ENCODE data around the gene ALDH1A3.

ALDH1A3 gene

DNA sequence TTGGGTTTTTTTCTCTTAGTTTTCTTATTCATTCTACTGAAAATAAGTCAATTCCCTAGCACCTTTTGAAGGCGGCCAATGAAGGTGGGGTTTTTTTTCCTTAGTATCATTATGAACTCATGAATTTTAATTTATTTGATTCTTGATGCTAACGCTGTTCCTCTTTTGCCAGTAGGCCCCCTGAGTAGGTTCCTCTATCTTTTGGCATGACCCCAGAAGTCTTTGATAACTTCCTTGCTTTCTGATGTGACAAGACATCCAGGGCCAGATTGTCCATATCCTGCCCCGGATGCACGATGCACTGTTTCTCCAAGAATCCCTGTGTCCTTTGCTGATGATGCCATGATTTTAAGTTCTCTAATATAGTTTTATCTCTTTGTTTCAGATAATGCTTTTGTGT lies 60.2 kb downstream of the ALDH1A3 start:
- no peaks in the 10 kb centered on the region for H3K4me1 Mint-ChIP-seq (ENCODE audit: low read depth in 2 of 2)
- H3K27ac Mint-ChIP-seq: no peak overlapping the region
- peaks cover 0 to 6% of the 10 kb centered on the region in 2 donors for H3K27me3 Mint-ChIP-seq
- DNase-seq (no peak), ATAC-seq (replicated peaks) (no peak)
- no peaks in the 10 kb centered on the region for H3K36me3 Mint-ChIP-seq (ENCODE audit: insufficient read depth)
- no peaks in the 10 kb centered on the region for H3K9me3 Mint-ChIP-seq
- no peak overlapping the region for H3K4me3 Mint-ChIP-seq

DNA sequence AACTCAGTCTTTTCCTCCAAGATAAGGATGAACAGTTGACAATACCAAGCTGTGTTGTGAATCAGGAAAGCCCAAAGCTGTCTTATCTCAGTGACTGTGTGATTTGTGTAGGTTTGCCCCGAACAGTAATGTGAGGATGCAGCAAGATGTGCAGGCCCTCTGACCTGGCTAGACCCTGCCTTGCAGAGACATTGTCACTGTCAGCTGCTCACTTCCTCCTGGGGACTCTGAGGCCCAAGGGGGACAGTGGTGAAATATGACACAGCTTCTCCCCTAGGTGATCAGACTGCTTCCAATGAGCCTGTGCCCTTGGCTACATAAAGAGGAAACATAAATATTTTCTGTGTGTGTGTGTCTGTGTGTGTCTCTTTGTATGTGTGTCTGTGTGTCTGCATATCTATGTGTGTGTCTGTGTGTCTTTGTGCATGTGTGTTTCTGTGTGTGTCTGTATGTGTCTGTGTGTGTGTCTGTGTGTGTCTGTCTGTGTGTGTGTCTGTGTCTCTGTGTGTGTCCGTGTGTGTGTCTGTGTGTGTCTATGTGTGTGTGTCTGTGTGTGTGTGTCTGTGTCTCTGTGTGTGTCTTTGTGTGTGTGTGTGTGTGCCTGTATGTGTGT lies 61.2 kb downstream of the ALDH1A3 start:
- Mint-ChIP-seq H3K36me3 (ENCODE audit: insufficient read depth) (no peaks in the 10 kb centered on the region), H3K4me1 (ENCODE audit: low read depth in 2 of 2) (no peaks in the 10 kb centered on the region), H3K27me3 (no peaks in the 10 kb centered on the region), H3K4me3 (no peak overlapping the region), H3K9me3 (no peaks in the 10 kb centered on the region), H3K27ac (no peak overlapping the region)
- ATAC-seq (replicated peaks) (peak; percentile 39), DNase-seq (no peak)

DNA sequence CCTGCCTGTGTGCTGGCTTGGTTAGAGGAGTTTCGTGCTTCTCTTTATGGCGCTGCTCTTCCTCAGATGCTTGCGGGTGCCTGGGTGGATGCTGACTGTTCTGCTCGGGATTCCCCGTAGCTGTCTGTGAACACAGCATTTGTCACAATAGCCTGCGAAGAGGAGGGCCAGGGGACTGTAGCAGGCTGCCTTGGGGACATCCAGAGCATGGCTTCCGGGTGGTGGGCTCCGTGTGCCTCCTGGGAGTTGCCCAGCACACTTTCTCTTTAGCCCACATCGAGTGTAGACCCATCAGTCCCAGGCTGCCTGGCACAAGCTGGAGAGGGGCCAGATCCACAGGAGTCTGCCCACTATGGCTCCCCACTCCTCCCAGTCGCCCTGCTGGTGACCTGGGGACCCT lies 61.9 kb downstream of the ALDH1A3 start:
- ATAC-seq (replicated peaks): no peak
- no peak for DNase-seq
- Mint-ChIP-seq H3K4me1 (ENCODE audit: low read depth in 2 of 2) (no peaks in the 10 kb centered on the region), H3K27ac (no peak overlapping the region), H3K36me3 (ENCODE audit: insufficient read depth) (no peaks in the 10 kb centered on the region), H3K9me3 (no peaks in the 10 kb centered on the region), H3K4me3 (no peak overlapping the region), H3K27me3 (no peaks in the 10 kb centered on the region)

GRCh38 chr15:100942656-100943425 lies 63.2 kb downstream of the ALDH1A3 start:
- no peaks in the 10 kb centered on the region for H3K36me3 Mint-ChIP-seq (ENCODE audit: insufficient read depth)
- H3K4me3 Mint-ChIP-seq: no peak overlapping the region
- H3K9me3 Mint-ChIP-seq: no peaks in the 10 kb centered on the region
- DNase-seq (no peak), ATAC-seq (replicated peaks) (no peak)
- no peaks in the 10 kb centered on the region for H3K4me1 Mint-ChIP-seq (ENCODE audit: low read depth in 2 of 2)
- peaks cover 5 to 7% of the 10 kb centered on the region in 2 donors for H3K27me3 Mint-ChIP-seq
- H3K27ac Mint-ChIP-seq: no peak overlapping the region

DNA sequence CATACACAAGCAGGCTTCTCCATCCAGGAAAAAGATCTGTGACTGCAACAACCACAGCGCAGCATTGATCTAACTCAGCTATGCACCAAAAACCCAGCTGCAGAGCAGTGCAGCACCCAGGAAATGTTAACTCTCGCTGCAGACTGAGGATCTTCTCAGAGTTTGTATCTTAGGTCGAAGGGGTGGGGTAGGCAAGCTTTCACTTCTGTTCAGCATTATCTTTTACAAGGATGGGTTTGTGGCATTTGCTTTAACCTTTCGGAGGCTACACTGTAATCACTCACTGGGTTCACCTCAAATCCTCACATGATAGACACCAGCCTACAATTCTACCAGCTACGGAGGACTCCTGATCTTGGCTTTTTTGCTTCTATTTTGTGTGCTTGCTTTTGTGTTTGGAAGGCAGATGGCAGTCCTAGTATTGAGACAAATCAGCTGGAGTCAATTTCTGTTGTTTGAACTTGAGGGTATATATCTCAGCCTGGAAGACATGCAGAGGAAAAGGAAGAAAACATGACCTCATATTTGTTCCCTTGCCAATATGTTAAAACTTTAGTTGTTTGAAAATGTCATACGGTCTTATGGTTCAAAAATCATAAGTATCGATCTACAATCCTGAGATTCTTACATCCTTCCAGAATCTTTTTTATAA lies 64.7 kb downstream of the ALDH1A3 start:
- Mint-ChIP-seq H3K9me3 (no peaks in the 10 kb centered on the region), H3K36me3 (ENCODE audit: insufficient read depth) (no peaks in the 10 kb centered on the region), H3K4me1 (ENCODE audit: low read depth in 2 of 2) (peaks cover 0 to 1% of the 10 kb centered on the region in 2 donors), H3K27me3 (peaks cover 17 to 21% of the 10 kb centered on the region in 2 donors), H3K4me3 (no peak overlapping the region), H3K27ac (no peak overlapping the region)
- DNase-seq: no peak
- no peak for ATAC-seq (replicated peaks)

- no peak for DNase-seq
- no peak overlapping the region for H3K27ac Mint-ChIP-seq
- ATAC-seq (replicated peaks): no peak
- no peaks in the 10 kb centered on the region for H3K9me3 Mint-ChIP-seq
- H3K4me1 Mint-ChIP-seq (ENCODE audit: low read depth in 2 of 2): peaks cover 0 to 1% of the 10 kb centered on the region in 2 donors
- no peak overlapping the region for H3K4me3 Mint-ChIP-seq
- H3K36me3 Mint-ChIP-seq (ENCODE audit: insufficient read depth): no peaks in the 10 kb centered on the region
- H3K27me3 Mint-ChIP-seq: peaks cover 17 to 27% of the 10 kb centered on the region in 2 donors
Measured at GRCh38 chr15:100944986-100945385, 65.4 kb downstream of the ALDH1A3 start.

DNA sequence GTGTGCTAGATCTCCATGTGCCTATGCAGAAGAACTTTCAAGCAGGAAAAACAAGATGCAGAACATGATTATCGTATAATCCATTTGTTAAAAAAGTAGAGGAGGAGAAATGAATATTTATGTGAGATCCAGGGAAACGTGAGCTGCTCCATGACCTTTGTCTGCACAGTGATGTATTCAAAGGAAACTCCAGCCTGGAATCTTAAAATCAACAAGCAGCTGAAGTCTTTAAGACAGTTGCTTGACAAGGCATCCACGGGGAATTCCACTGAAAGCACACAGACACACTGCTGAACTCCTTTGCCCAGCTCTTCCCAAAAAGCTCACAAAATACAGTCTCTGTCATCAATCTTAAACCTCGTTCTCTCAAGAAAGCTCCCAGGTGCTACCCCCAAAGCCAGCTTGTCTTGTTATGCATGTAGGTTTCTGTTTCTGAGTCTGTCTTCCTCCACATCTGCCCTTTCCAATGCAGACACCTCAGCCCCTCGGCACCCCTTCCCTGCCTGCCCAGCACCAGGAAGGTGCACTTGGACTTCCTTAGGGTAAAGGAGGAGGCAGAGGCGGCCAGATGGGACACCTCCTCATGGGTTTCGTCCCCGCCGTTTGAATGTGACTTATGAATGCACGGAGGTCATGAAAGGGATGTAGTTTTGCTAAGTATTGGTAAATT lies 68.3 kb downstream of the ALDH1A3 start:
- Mint-ChIP-seq H3K27ac (no peak overlapping the region), H3K36me3 (ENCODE audit: insufficient read depth) (no peaks in the 10 kb centered on the region), H3K27me3 (peaks cover 17 to 29% of the 10 kb centered on the region in 2 donors), H3K9me3 (no peaks in the 10 kb centered on the region), H3K4me1 (ENCODE audit: low read depth in 2 of 2) (peaks cover 0 to 1% of the 10 kb centered on the region in 2 donors), H3K4me3 (no peak overlapping the region)
- ATAC-seq (replicated peaks) (no peak), DNase-seq (no peak)

- ATAC-seq (replicated peaks) (no peak), DNase-seq (no peak)
- Mint-ChIP-seq H3K27ac (no peak overlapping the region), H3K9me3 (no peaks in the 10 kb centered on the region), H3K4me1 (ENCODE audit: low read depth in 2 of 2) (peaks cover 0 to 1% of the 10 kb centered on the region in 2 donors), H3K4me3 (no peak overlapping the region), H3K27me3 (peaks cover 17 to 29% of the 10 kb centered on the region in 2 donors), H3K36me3 (ENCODE audit: insufficient read depth) (no peaks in the 10 kb centered on the region)
Measured at GRCh38 chr15:100948430-100948762, 68.8 kb downstream of the ALDH1A3 start.

GRCh38 chr15:100949691-100950090 lies 70.1 kb downstream of the ALDH1A3 start:
- ATAC-seq (replicated peaks) (no peak), DNase-seq (no peak)
- Mint-ChIP-seq H3K9me3 (no peaks in the 10 kb centered on the region), H3K4me1 (ENCODE audit: low read depth in 2 of 2) (peaks cover 0 to 1% of the 10 kb centered on the region in 2 donors), H3K27me3 (peaks cover 17 to 29% of the 10 kb centered on the region in 2 donors), H3K36me3 (ENCODE audit: insufficient read depth) (no peaks in the 10 kb centered on the region), H3K27ac (no peak overlapping the region), H3K4me3 (no peak overlapping the region)

DNA sequence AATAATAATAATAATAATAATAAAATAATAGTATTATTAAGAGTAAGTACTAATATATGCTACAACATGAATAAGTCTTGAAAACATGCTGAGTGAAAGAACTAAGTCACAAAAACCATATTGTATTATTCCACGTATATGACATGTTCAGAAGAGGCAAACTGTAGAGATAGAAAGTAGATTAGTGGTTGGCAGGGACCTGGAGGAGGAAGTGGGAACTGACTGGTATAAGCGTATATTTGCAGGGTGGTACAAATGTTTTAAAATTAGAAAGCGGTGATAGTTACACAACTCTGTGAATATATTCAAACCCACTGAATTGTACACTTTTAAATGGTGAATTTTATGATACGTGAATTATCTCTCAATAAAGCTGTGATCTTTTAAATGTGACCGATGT lies 72.3 kb downstream of the ALDH1A3 start:
- no peak overlapping the region for H3K4me3 Mint-ChIP-seq
- H3K27ac Mint-ChIP-seq: no peak overlapping the region
- H3K4me1 Mint-ChIP-seq (ENCODE audit: low read depth in 2 of 2): peaks cover 0 to 4% of the 10 kb centered on the region in 2 donors
- H3K9me3 Mint-ChIP-seq: no peaks in the 10 kb centered on the region
- DNase-seq (no peak), ATAC-seq (replicated peaks) (no peak)
- H3K27me3 Mint-ChIP-seq: peaks cover 17 to 32% of the 10 kb centered on the region in 2 donors
- H3K36me3 Mint-ChIP-seq (ENCODE audit: insufficient read depth): no peaks in the 10 kb centered on the region

GRCh38 chr15:100952566-100952965 lies 72.9 kb downstream of the ALDH1A3 start:
- DNase-seq (no peak), ATAC-seq (replicated peaks) (no peak)
- peaks cover 0 to 4% of the 10 kb centered on the region in 2 donors for H3K4me1 Mint-ChIP-seq (ENCODE audit: low read depth in 2 of 2)
- H3K27ac Mint-ChIP-seq: no peak overlapping the region
- H3K27me3 Mint-ChIP-seq: peaks cover 15 to 34% of the 10 kb centered on the region in 2 donors
- no peaks in the 10 kb centered on the region for H3K9me3 Mint-ChIP-seq
- H3K36me3 Mint-ChIP-seq (ENCODE audit: insufficient read depth): no peaks in the 10 kb centered on the region
- no peak overlapping the region for H3K4me3 Mint-ChIP-seq

DNA sequence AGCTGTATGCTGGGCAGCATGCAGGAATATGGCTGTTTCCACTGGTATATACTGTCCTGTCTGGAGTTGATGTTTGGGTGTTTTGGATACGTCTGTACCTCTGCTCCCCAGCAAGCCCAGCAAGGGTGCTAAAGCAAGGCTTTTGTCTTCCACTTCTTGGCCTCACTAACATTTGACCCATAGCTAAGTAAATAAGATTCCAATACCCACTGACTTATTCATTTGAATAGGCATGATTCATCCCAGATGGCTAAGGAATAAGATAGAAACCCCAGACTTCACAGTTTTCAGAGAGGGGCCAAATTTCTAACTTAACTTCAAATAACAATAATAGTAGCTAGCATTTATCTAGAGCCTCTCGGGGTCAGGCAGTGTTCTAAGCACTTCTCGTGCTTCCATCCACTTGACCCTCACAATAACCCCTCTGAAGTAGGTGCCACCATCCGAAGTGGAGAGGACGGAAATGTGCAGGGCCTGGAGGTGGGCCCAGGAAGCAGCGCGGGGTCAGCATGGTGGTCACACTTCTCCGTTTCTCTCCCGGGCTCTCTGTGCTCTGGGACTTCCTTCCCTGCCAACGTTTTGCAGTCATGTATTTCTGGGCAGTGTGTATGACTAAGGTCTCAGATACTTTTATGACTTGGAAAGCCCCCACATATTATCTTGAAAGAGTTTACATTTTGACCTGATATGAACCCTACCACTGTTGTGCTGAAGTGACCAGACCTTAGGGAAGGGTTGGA lies 78.9 kb downstream of the ALDH1A3 start:
- no peak overlapping the region for H3K4me3 Mint-ChIP-seq
- H3K36me3 Mint-ChIP-seq (ENCODE audit: insufficient read depth): no peaks in the 10 kb centered on the region
- no peaks in the 10 kb centered on the region for H3K9me3 Mint-ChIP-seq
- peaks cover 38 to 57% of the 10 kb centered on the region in 2 donors for H3K27me3 Mint-ChIP-seq
- H3K4me1 Mint-ChIP-seq (ENCODE audit: low read depth in 2 of 2): peaks cover 0 to 3% of the 10 kb centered on the region in 2 donors
- ATAC-seq (replicated peaks): no peak
- no peak overlapping the region for H3K27ac Mint-ChIP-seq
- DNase-seq: no peak

All from effector memory CD8-positive, alpha-beta T cell (primary cell).